SU-DHL-6 (cell line): ENCODE data around the gene KLF17.

Experiments
- H2AFZ ChIP-seq: fragments of 200-600 bp; sonication (generic); 2 replicates; pipeline ENCODE4 v1.6.1; 2014; ENCODE audit warnings: low read depth, mild to moderate bottlenecking, moderate library complexity, mixed read lengths, antibody characterized with exemption, low read length; ENCODE audit not compliant: severe bottlenecking
- H3F3A ChIP-seq: fragments of 200-600 bp; shearing (Covaris generic); 2 replicates; pipeline ENCODE4 v1.6.0; 2016; ENCODE audit warnings: antibody characterized with exemption, mild to moderate bottlenecking; ENCODE audit not compliant: insufficient read depth
- H3K27ac ChIP-seq: fragments of 200-600 bp; sonication (generic); 2 replicates; pipeline ENCODE4 v1.5.1; 2016; ENCODE audit warnings: low read depth, mild to moderate bottlenecking, low read length, moderate library complexity, mixed read lengths
- H3K27me3 ChIP-seq: fragments of 200-600 bp; sonication (generic), shearing (Covaris generic); 2 replicates; pipeline ENCODE4 v1.6.0; 2014; ENCODE audit warnings: mild to moderate bottlenecking, low read length
- H3K36me3 ChIP-seq: fragments of 200-600 bp; sonication (generic); 2 replicates; pipeline ENCODE4 v1.6.1; 2014; ENCODE audit warnings: mild to moderate bottlenecking, low read length, mixed read lengths
- H3K4me2 ChIP-seq: fragments of 300-600, 200-600 bp; shearing (Covaris generic), sonication (generic); 2 replicates; pipeline ENCODE4 v1.6.0; 2014; ENCODE audit warnings: low read length, low read depth, mild to moderate bottlenecking; ENCODE audit not compliant: poor library complexity, severe bottlenecking
- H3K4me3 ChIP-seq: fragments of 200-600 bp; sonication (generic); 2 replicates; pipeline ENCODE4 v1.5.1; 2014; ENCODE audit warnings: antibody characterized with exemption, low read length, mild to moderate bottlenecking, mixed read lengths; ENCODE audit not compliant: insufficient read depth, poor library complexity, severe bottlenecking
- H3K79me2 ChIP-seq: fragments of 200-600 bp; sonication (generic); 2 replicates; pipeline ENCODE4 v1.6.1; 2014; ENCODE audit warnings: mild to moderate bottlenecking, low read length, moderate library complexity; ENCODE audit not compliant: insufficient read depth
- H3K9ac ChIP-seq: fragments of 200-600 bp; sonication (generic); 2 replicates; pipeline ENCODE4 v1.7.0; 2014; ENCODE audit warnings: mild to moderate bottlenecking, low read length
- H3K9me2 ChIP-seq: fragments of 200-600 bp; sonication (generic); replicated peaks from 2 replicates; pipeline ENCODE4 v1.6.1; 2014; ENCODE audit warnings: low read length; ENCODE audit not compliant: insufficient read depth
- H3K9me3 ChIP-seq: fragments of 200-600 bp; sonication (generic); 2 replicates; pipeline ENCODE4 v1.6.1; 2014; ENCODE audit warnings: low read length, mixed read lengths; ENCODE audit not compliant: insufficient read depth
- H4K20me1 ChIP-seq: fragments of 200-600 bp; sonication (generic); 2 replicates; pipeline ENCODE4 v1.6.1; 2014; ENCODE audit warnings: low read depth, mild to moderate bottlenecking, antibody characterized with exemption, low read length, moderate library complexity, mixed read lengths
- CTCF ChIP-seq: fragments of 200-600 bp; sonication (generic); IDR thresholded peaks from one replicate; pipeline ENCODE4 v1.5.1; 2017; ENCODE audit warnings: antibody characterized with exemption, mild to moderate bottlenecking, low read length, moderate library complexity; ENCODE audit not compliant: insufficient read depth, poor library complexity, severe bottlenecking
- EZH2phosphoT487 ChIP-seq: fragments of 200-600 bp; sonication (generic), shearing (Covaris generic); conservative IDR thresholded peaks from 2 replicates; pipeline ENCODE4 v1.6.1; 2018; ENCODE audit warnings: mild to moderate bottlenecking, antibody characterized with exemption, low read length, moderate library complexity, mixed read lengths

Gene KLF17

GRCh38 chr1:44108971-44109370 is 9.7 kb upstream of the KLF17 start:
- Histone ChIP-seq H3K9me3 (no peaks in the 10 kb centered on the region), H4K20me1 (no peaks in the 10 kb centered on the region), H3K9ac (no peak overlapping the region), H3K9me2 (no peaks in the 10 kb centered on the region; the same call in 1 of the 2 replicates), H3K27ac (no peak overlapping the region), H3K27me3 (no peaks in the 10 kb centered on the region), H3K4me2 (no peak overlapping the region), H3K79me2 (no peaks in the 10 kb centered on the region), H2AFZ (no peak overlapping the region), H3F3A (no peaks in the 10 kb centered on the region), H3K4me3 (no peak overlapping the region), H3K36me3 (no peaks in the 10 kb centered on the region)
- TF ChIP-seq EZH2phosphoT487 (no peak), CTCF (no peak)

GRCh38 chr1:44110916-44111315 is 7.7 kb upstream of the KLF17 start:
- Histone ChIP-seq H3K27ac (no peak overlapping the region), H3K4me3 (no peak overlapping the region), H3K79me2 (no peaks in the 10 kb centered on the region), H3F3A (no peaks in the 10 kb centered on the region), H3K4me2 (no peak overlapping the region), H3K36me3 (no peaks in the 10 kb centered on the region), H3K9ac (no peak overlapping the region), H3K9me2 (no peaks in the 10 kb centered on the region; the same call in 1 of the 2 replicates), H4K20me1 (no peaks in the 10 kb centered on the region), H3K27me3 (no peaks in the 10 kb centered on the region), H3K9me3 (no peaks in the 10 kb centered on the region), H2AFZ (no peak overlapping the region)
- TF ChIP-seq CTCF: no peak
- no peak for TF ChIP-seq EZH2phosphoT487

GRCh38 chr1:44111861-44112260 is 6.8 kb upstream of the KLF17 start:
- H3K9me2 ChIP-seq: no peaks in the 10 kb centered on the region; the same call in 1 of the 2 replicates
- TF ChIP-seq EZH2phosphoT487 (no peak), CTCF (no peak)
- H3K27ac ChIP-seq: no peak overlapping the region
- H3K4me3 ChIP-seq: no peak overlapping the region
- H3K36me3 ChIP-seq: no peaks in the 10 kb centered on the region
- no peaks in the 10 kb centered on the region for H3F3A ChIP-seq
- no peaks in the 10 kb centered on the region for H3K79me2 ChIP-seq
- no peaks in the 10 kb centered on the region for H3K27me3 ChIP-seq
- H3K9me3 ChIP-seq: no peaks in the 10 kb centered on the region
- no peak overlapping the region for H2AFZ ChIP-seq
- no peak overlapping the region for H3K9ac ChIP-seq
- no peak overlapping the region for H3K4me2 ChIP-seq
- no peaks in the 10 kb centered on the region for H4K20me1 ChIP-seq

- H3K27me3 ChIP-seq: no peaks in the 10 kb centered on the region
- H4K20me1 ChIP-seq: no peaks in the 10 kb centered on the region
- no peaks in the 10 kb centered on the region for H3F3A ChIP-seq
- H3K27ac ChIP-seq: no peak overlapping the region
- no peaks in the 10 kb centered on the region; the same call in 1 of the 2 replicates for H3K9me2 ChIP-seq
- H3K4me2 ChIP-seq: no peak overlapping the region
- H3K9ac ChIP-seq: no peak overlapping the region
- TF ChIP-seq EZH2phosphoT487: no peak
- TF ChIP-seq CTCF: no peak
- H3K36me3 ChIP-seq: no peaks in the 10 kb centered on the region
- H3K79me2 ChIP-seq: no peaks in the 10 kb centered on the region
- H3K9me3 ChIP-seq: no peaks in the 10 kb centered on the region
- no peak overlapping the region for H2AFZ ChIP-seq
- no peak overlapping the region for H3K4me3 ChIP-seq
Measured at GRCh38 chr1:44112486-44112885, 6.1 kb upstream of the KLF17 start.
